SK-N-SH treated with all-trans-retinoic acid at 6 μM for 48 hours (cell line): Measurements from ENCODE around the gene DHCR24.

ENCODE experiments used
- ARNTL ChIP-seq: fragments of 450-650 bp; formaldehyde crosslinking; IDR thresholded peaks from 2 replicates; pipeline ENCODE4 v1.5.0; 2020; ENCODE audit warnings: low read depth, mild to moderate bottlenecking, moderate library complexity, borderline replicate concordance
- CSDC2 ChIP-seq: fragments of 250-450 bp; sonication (Bioruptor Pico); IDR thresholded peaks from 2 replicates; pipeline ENCODE4 v1.5.0; 2020; ENCODE audit warnings: mild to moderate bottlenecking, moderate library complexity
- ESRRG ChIP-seq: fragments of 250-450 bp; sonication (Bioruptor Pico); IDR thresholded peaks from 2 replicates; pipeline ENCODE4 v1.6.1; 2021; ENCODE audit warnings: mild to moderate bottlenecking
- ISL1 ChIP-seq: fragments of 250-450 bp; sonication (Bioruptor Pico); IDR thresholded peaks from 2 replicates; pipeline ENCODE4 v2.1.2; 2022; ENCODE audit warnings: mild to moderate bottlenecking, moderate library complexity
- OSR1 ChIP-seq: fragments of 250-450 bp; sonication (Bioruptor Pico); IDR thresholded peaks from 2 replicates; pipeline ENCODE4 v1.8.0; 2022; ENCODE audit warnings: moderate library complexity, mild to moderate bottlenecking, inconsistent platforms
- PATZ1 ChIP-seq: fragments of 250-450 bp; sonication (Bioruptor Pico); IDR thresholded peaks from 2 replicates; pipeline ENCODE4 v1.8.0; 2020; ENCODE audit warnings: mild to moderate bottlenecking, moderate library complexity, borderline replicate concordance
- POU6F1 ChIP-seq: fragments of 250-450 bp; sonication (Bioruptor Pico); IDR thresholded peaks from 2 replicates; pipeline ENCODE4 v1.8.0; 2021; ENCODE audit warnings: low read depth, mild to moderate bottlenecking, moderate library complexity, borderline replicate concordance
- RARB ChIP-seq: fragments of 250-450 bp; sonication (Bioruptor Pico); IDR thresholded peaks from 2 replicates; pipeline ENCODE4 v1.8.0; 2021; ENCODE audit warnings: mild to moderate bottlenecking, moderate library complexity
- TCF4 ChIP-seq: fragments of 250-450 bp; sonication (Bioruptor Pico); IDR thresholded peaks from 2 replicates; pipeline ENCODE4 v1.8.0; 2021; ENCODE audit warnings: mild to moderate bottlenecking, moderate library complexity, borderline replicate concordance
- ZC3H10 ChIP-seq: fragments of 250-450 bp; sonication (Bioruptor Pico); IDR thresholded peaks from 2 replicates; pipeline ENCODE4 v1.5.1; 2021; ENCODE audit warnings: mild to moderate bottlenecking, moderate library complexity
- ZNF70 ChIP-seq: fragments of 450-650 bp; formaldehyde crosslinking; IDR thresholded peaks from 2 replicates; pipeline ENCODE4 v1.5.0; 2020; ENCODE audit warnings: mild to moderate bottlenecking, moderate library complexity

- TF ChIP-seq OSR1 (CRISPR knock-in tag) (no peak), RARB (no peak), ZNF70 (no peak), ISL1 (no peak), CSDC2 (no peak), ZC3H10 (CRISPR knock-in tag) (no peak), POU6F1 (CRISPR knock-in tag) (no peak), ARNTL (CRISPR knock-in tag) (no peak), TCF4 (no peak), PATZ1 (CRISPR knock-in tag) (no peak), ESRRG (CRISPR knock-in tag) (no peak)
Measured at GRCh38 chr1:54803761-54804470, 83.1 kb downstream of the DHCR24 start.
